ENCODE results near the gene HNRNPUL1.

- TF ChIP-seq POLR2A (IDR thresholded peaks at IDR 0.05) (no peak), CTCF (IDR thresholded peaks at IDR 0.05) (no peak)
These were observed 67.8 kb downstream of the HNRNPUL1 start for GRCh38 chr19:41332000-41332399.
